ENCODE measurements around the gene CCDC170. TPM values are rescaled to one million over a fixed set of nuclear protein-coding genes. Genes with fewer than 3 reads are reported as not detected.
"Not testable (repeated sequence)": the region's sequence is repeated elsewhere in the genome, so short reads cannot be mapped to it uniquely, and the experiment has no call there.

The CCDC170 gene
- total RNA-seq, 1 donor from 2014 or later = 0.07 TPM

- Histone ChIP-seq H3F3A (ENCODE audit: low read depth) (no peaks in the 10 kb centered on the region), H3K9ac (no peak overlapping the region), H3K36me3 (no peaks in the 10 kb centered on the region), H3K4me3 (no peak overlapping the region), H3K27me3 (no peaks in the 10 kb centered on the region), H4K20me1 (ENCODE audit: low read depth) (no peaks in the 10 kb centered on the region), H3K27ac (no peak overlapping the region), H3K4me1 (no peaks in the 10 kb centered on the region), H3K4me2 (no peak overlapping the region), H3K79me2 (ENCODE audit: low read depth) (no peaks in the 10 kb centered on the region), H3K9me3 (ENCODE audit: low read depth) (no peaks in the 10 kb centered on the region), H2AFZ (replicated peaks) (no peak overlapping the region)
- H3K4me1 Mint-ChIP-seq = no peaks in the 10 kb centered on the region
- no peaks in the 10 kb centered on the region for H3K36me3 Mint-ChIP-seq
- H3K4me3 Mint-ChIP-seq = no peak overlapping the region
- TF ChIP-seq EZH2phosphoT487 (IDR thresholded peaks at IDR 0.05) (no peak), EZH2 (IDR thresholded peaks at IDR 0.05) (no peak), CTCF (IDR thresholded peaks at IDR 0.05) (no peak)
- no peak for DNase-seq (ENCODE audit: low spot score)
- H3K27me3 Mint-ChIP-seq (ENCODE audit: insufficient read depth, low read depth) = no peaks in the 10 kb centered on the region
- peaks cover 8% of the 10 kb centered on the region for H3K9me3 Mint-ChIP-seq
- H3K27ac Mint-ChIP-seq = no peak overlapping the region
Observed at GRCh38 chr6:151537556-151537955, 43.7 kb downstream of the CCDC170 start.

GRCh38 chr6:151539506-151540268 lies 45.9 kb downstream of the CCDC170 start:
- Mint-ChIP-seq H3K4me3 (no peak overlapping the region), H3K27ac (no peak overlapping the region), H3K9me3 (peaks cover 7% of the 10 kb centered on the region), H3K36me3 (no peaks in the 10 kb centered on the region), H3K4me1 (no peaks in the 10 kb centered on the region), H3K27me3 (ENCODE audit: insufficient read depth, low read depth) (no peaks in the 10 kb centered on the region)
- H4K20me1 ChIP-seq (ENCODE audit: low read depth) = no peaks in the 10 kb centered on the region
- H3K9ac ChIP-seq = no peak overlapping the region
- H3K79me2 ChIP-seq (ENCODE audit: low read depth) = no peaks in the 10 kb centered on the region
- no peaks in the 10 kb centered on the region for H3K27me3 ChIP-seq
- no peaks in the 10 kb centered on the region for H3F3A ChIP-seq (ENCODE audit: low read depth)
- TF ChIP-seq EZH2phosphoT487 (IDR thresholded peaks at IDR 0.05) = no peak
- TF ChIP-seq EZH2 (IDR thresholded peaks at IDR 0.05) = no peak
- no peak for TF ChIP-seq CTCF (IDR thresholded peaks at IDR 0.05)
- no peak overlapping the region for H2AFZ ChIP-seq (replicated peaks)
- no peak overlapping the region for H3K4me3 ChIP-seq
- H3K9me3 ChIP-seq (ENCODE audit: low read depth) = no peaks in the 10 kb centered on the region
- no peaks in the 10 kb centered on the region for H3K4me1 ChIP-seq
- no peak overlapping the region for H3K4me2 ChIP-seq
- DNase-seq (ENCODE audit: low spot score) = no peak
- H3K36me3 ChIP-seq = no peaks in the 10 kb centered on the region
- no peak overlapping the region for H3K27ac ChIP-seq

- Mint-ChIP-seq H3K4me1 (no peaks in the 10 kb centered on the region), H3K36me3 (no peaks in the 10 kb centered on the region), H3K4me3 (no peak overlapping the region), H3K27ac (no peak overlapping the region), H3K27me3 (ENCODE audit: insufficient read depth, low read depth) (no peaks in the 10 kb centered on the region), H3K9me3 (peaks cover 7% of the 10 kb centered on the region)
- Histone ChIP-seq H3K4me2 (no peak overlapping the region), H3K36me3 (no peaks in the 10 kb centered on the region), H3K9me3 (ENCODE audit: low read depth) (no peaks in the 10 kb centered on the region), H3K27ac (no peak overlapping the region), H4K20me1 (ENCODE audit: low read depth) (no peaks in the 10 kb centered on the region), H3K9ac (no peak overlapping the region), H3K79me2 (ENCODE audit: low read depth) (no peaks in the 10 kb centered on the region), H3K4me3 (no peak overlapping the region), H3K27me3 (no peaks in the 10 kb centered on the region), H2AFZ (replicated peaks) (no peak overlapping the region), H3K4me1 (no peaks in the 10 kb centered on the region), H3F3A (ENCODE audit: low read depth) (no peaks in the 10 kb centered on the region)
- DNase-seq (ENCODE audit: low spot score) = no peak
- TF ChIP-seq CTCF (IDR thresholded peaks at IDR 0.05) (no peak), EZH2phosphoT487 (IDR thresholded peaks at IDR 0.05) (no peak), EZH2 (IDR thresholded peaks at IDR 0.05) (no peak)
Observed at GRCh38 chr6:151544453-151544852, 50.6 kb downstream of the CCDC170 start.

GRCh38 chr6:151544884-151545283 lies 51.1 kb downstream of the CCDC170 start:
- H3K27me3 ChIP-seq; H3F3A ChIP-seq (ENCODE audit: low read depth); H4K20me1 ChIP-seq (ENCODE audit: low read depth); H2AFZ ChIP-seq (replicated peaks); H3K36me3 ChIP-seq; H3K27me3 Mint-ChIP-seq (ENCODE audit: insufficient read depth, low read depth); H3K4me2 ChIP-seq; H3K9me3 ChIP-seq (ENCODE audit: low read depth); H3K4me1 ChIP-seq; H3K9ac ChIP-seq; H3K4me1 Mint-ChIP-seq; DNase-seq (ENCODE audit: low spot score); H3K9me3 Mint-ChIP-seq; H3K79me2 ChIP-seq (ENCODE audit: low read depth); H3K4me3 Mint-ChIP-seq; H3K27ac Mint-ChIP-seq; H3K36me3 Mint-ChIP-seq; H3K4me3 ChIP-seq; H3K27ac ChIP-seq: not testable (repeated sequence)

Data from neural progenitor cell (in vitro differentiated cells).